ENCODE results near the gene GHRH. TPM values are rescaled to one million over a fixed set of nuclear protein-coding genes. Genes with fewer than 3 reads are reported as not detected.

Gene GHRH
- total RNA-seq, 1 donor from 2014 or later, result not detected

GRCh38 chr20:37293301-37293943 lies 31.8 kb upstream of the GHRH start:
- TF ChIP-seq CTCF (conservative IDR thresholded peaks at IDR 0.05; ENCODE audit: low read depth, low read length), result no peak
- no peak for DNase-seq (ENCODE audit: low read depth)

GRCh38 chr20:37291724-37292126 lies 30.1 kb upstream of the GHRH start:
- TF ChIP-seq CTCF (conservative IDR thresholded peaks at IDR 0.05; ENCODE audit: low read depth, low read length), result no peak
- no peak for DNase-seq (ENCODE audit: low read depth)
- H3K4me3 ChIP-seq (ENCODE audit: low read depth, low read length), result no peak overlapping the region

More at GRCh38 chr20:37293301-37293943, 31.8 kb upstream of the GHRH start:
- no peak overlapping the region for H3K4me3 ChIP-seq (ENCODE audit: low read depth, low read length)

- H3K4me3 ChIP-seq (ENCODE audit: low read depth, low read length), result peak overlapping the region; percentile 93
- DNase-seq (ENCODE audit: low read depth), result no peak
- no peak for TF ChIP-seq CTCF (conservative IDR thresholded peaks at IDR 0.05; ENCODE audit: low read depth, low read length)
Measured at GRCh38 chr20:37290158-37290810, 28.7 kb upstream of the GHRH start.

DNA sequence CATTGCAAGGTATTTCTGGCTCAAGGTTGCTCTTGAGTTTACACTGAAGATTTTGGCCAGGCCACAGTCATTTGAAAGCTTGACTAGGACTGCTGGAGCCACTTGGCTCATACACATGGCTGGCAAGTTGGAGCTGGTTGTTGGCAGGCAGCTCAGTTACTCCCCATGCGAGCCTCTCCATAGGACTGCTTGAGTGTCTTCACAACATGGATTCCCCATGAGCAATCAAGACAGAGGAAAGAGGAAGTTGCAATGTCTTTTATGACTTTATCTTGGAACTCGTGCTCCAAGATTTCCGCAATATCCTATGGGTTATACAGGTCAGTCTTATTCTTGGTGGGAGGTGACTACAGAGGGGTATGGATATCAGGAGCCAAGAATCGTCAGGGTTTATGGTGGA lies 26.5 kb upstream of the GHRH start:
- H3K4me3 ChIP-seq (ENCODE audit: low read depth, low read length), result no peak overlapping the region
- TF ChIP-seq CTCF (conservative IDR thresholded peaks at IDR 0.05; ENCODE audit: low read depth, low read length), result no peak
- DNase-seq (ENCODE audit: low read depth), result no peak

- TF ChIP-seq CTCF (conservative IDR thresholded peaks at IDR 0.05; ENCODE audit: low read depth, low read length), result no peak
- DNase-seq (ENCODE audit: low read depth), result no peak
Measured at GRCh38 chr20:37285664-37286374, 24.2 kb upstream of the GHRH start.

GRCh38 chr20:37284691-37285161 lies 23.1 kb upstream of the GHRH start:
- no peak for DNase-seq (ENCODE audit: low read depth)
- TF ChIP-seq CTCF (conservative IDR thresholded peaks at IDR 0.05; ENCODE audit: low read depth, low read length), result no peak
- no peak overlapping the region for H3K4me3 ChIP-seq (ENCODE audit: low read depth, low read length)

More at GRCh38 chr20:37285664-37286374, 24.2 kb upstream of the GHRH start:
- no peak overlapping the region for H3K4me3 ChIP-seq (ENCODE audit: low read depth, low read length)

Data from epithelial cell of proximal tubule (primary cell).